WTC11 (cell line): ENCODE measurements around the gene DDB1.

Source experiments
- CTCF ChIP-seq: fragments of 200-600 bp; IDR thresholded peaks from 2 replicates; pipeline ENCODE4 v1.8.0; 2022; ENCODE audit warnings: antibody characterized with exemption
- ELF4 ChIP-seq: sonication (generic); formaldehyde crosslinking; IDR thresholded peaks from 2 replicates; pipeline ENCODE4 v1.8.1; 2022; ENCODE audit warnings: low read depth, mild to moderate bottlenecking, moderate library complexity, missing genetic modification reagents
- ETV6 ChIP-seq: sonication (generic); formaldehyde crosslinking; IDR thresholded peaks from 2 replicates; pipeline ENCODE4 v1.8.1; 2022; ENCODE audit warnings: mild to moderate bottlenecking, missing genetic modification reagents
- FOXK1 ChIP-seq: sonication (generic); formaldehyde crosslinking; IDR thresholded peaks from 2 replicates; pipeline ENCODE4 v1.8.0; 2022; ENCODE audit warnings: mild to moderate bottlenecking, moderate library complexity, missing genetic modification reagents
- FOXP4 ChIP-seq: sonication (generic); formaldehyde crosslinking; IDR thresholded peaks from 2 replicates; pipeline ENCODE4 v1.8.0; 2022; ENCODE audit warnings: mild to moderate bottlenecking, missing genetic modification reagents
- HMGXB4 ChIP-seq: sonication (generic); formaldehyde crosslinking; IDR thresholded peaks from 2 replicates; pipeline ENCODE4 v1.8.1; 2023; ENCODE audit warnings: mild to moderate bottlenecking, moderate library complexity, missing genetic modification reagents
- IRF1 ChIP-seq: sonication (generic); formaldehyde crosslinking; IDR thresholded peaks from 2 replicates; pipeline ENCODE4 v1.8.0; 2023; ENCODE audit warnings: missing genetic modification reagents
- MAX ChIP-seq: sonication (generic); formaldehyde crosslinking; IDR thresholded peaks from 2 replicates; pipeline ENCODE4 v1.8.0; 2022; ENCODE audit warnings: mild to moderate bottlenecking, missing genetic modification reagents
- NR2C2 ChIP-seq: sonication (generic); formaldehyde crosslinking; IDR thresholded peaks from 2 replicates; pipeline ENCODE4 v1.8.0; 2022; ENCODE audit warnings: mild to moderate bottlenecking, missing genetic modification reagents
- PREB ChIP-seq: sonication (generic); formaldehyde crosslinking; IDR thresholded peaks from 2 replicates; pipeline ENCODE4 v1.8.1; 2022; ENCODE audit warnings: mild to moderate bottlenecking, missing genetic modification reagents, moderate library complexity, borderline replicate concordance
- SMAD4 ChIP-seq: sonication (generic); formaldehyde crosslinking; IDR thresholded peaks from 2 replicates; pipeline ENCODE4 v1.8.0; 2022; ENCODE audit warnings: mild to moderate bottlenecking, missing genetic modification reagents
- USF1 ChIP-seq: sonication (generic); formaldehyde crosslinking; IDR thresholded peaks from 2 replicates; pipeline ENCODE4 v1.8.0; 2022; ENCODE audit warnings: mild to moderate bottlenecking, missing genetic modification reagents

- TF ChIP-seq IRF1 (no peak), FOXP4 (CRISPR knock-in tag) (no peak), SMAD4 (CRISPR knock-in tag) (no peak), CTCF (no peak), FOXK1 (CRISPR knock-in tag) (no peak), USF1 (CRISPR knock-in tag) (no peak), MAX (CRISPR knock-in tag) (no peak), HMGXB4 (CRISPR knock-in tag) (no peak), PREB (CRISPR knock-in tag) (no peak), ETV6 (no peak), NR2C2 (no peak), ELF4 (CRISPR knock-in tag) (no peak)
Measured at GRCh38 chr11:61358566-61358965, 25.7 kb upstream of the DDB1 start.
